HK-2 (cell line): ENCODE measurements around the gene MAPKAP1.
"Not testable (repeated sequence)": the region's sequence is repeated elsewhere in the genome, so short reads cannot be mapped to it uniquely, and the experiment has no call there.

Experiments used
- DNase-seq: peaks from one replicate; pipeline ENCODE4 v3.0.0-alpha.2; 2018; ENCODE audit not compliant: unreplicated experiment

MAPKAP1 gene

DNA sequence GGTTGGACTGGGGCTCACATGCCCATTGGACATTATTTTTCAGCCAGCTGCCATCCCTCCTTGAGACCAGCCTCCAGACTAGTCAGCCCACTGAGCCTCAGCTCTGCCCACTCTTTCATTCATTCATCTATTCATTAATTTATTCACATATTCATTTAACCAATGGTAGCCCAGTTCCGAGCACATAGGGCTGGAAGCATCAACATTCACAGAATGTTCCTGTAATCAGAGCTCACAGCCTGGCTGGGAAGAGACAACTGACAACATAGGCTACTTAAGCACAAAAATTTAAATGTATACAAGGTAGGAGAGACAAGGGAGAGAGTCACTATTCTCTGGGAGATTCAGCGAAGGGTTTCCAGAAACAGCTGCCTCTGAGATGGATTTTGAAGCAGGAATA lies 23.2 kb upstream of the MAPKAP1 start:
- no peak for DNase-seq

DNA sequence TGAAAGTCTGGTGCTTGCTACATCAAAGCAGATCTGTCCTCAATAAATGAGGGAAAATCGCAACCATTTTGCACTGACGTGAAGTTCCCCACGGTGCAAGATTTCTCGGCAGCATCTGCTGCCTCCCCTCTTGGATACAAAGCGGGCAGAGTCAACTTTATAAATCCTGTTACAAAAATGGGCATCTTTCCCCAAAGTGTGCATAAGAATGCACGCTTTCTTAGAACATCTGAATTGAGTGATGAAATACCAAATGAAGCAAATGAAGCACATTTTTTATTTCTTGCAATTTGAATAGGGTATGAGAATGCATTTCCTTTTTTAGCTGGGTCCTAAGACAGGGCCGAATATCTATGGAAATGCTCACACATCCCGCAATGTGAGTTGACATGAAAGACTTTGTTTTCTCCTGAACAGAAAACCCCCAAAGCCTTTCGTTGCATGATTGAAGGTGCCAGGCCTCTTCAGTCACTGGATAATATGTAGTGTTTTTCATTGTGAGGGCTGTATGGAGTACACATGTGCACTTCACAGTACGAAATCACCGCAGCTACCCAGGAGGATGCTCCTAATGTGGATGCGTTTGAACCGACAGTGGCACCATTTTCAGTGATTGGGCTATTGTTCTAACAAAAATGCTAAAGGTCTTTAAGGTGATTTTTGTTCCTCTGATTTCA lies 19.6 kb upstream of the MAPKAP1 start:
- no peak for DNase-seq

DNA sequence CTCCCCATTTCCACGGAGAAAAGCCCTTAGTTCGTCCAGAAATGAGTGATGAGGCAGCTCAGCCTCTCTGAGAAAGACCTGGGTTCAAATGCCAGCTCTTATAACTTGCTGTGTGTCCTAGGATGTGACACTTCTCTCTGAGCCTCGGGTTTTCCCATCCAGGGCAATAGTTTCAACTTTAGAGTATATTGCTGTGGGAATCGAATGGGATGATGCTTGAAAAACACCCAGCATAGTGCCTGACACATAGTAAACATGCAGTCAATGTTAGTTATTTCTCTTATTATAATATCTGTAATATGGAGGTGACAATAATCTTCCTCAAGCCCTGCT lies 430 bp upstream of the MAPKAP1 start:
- DNase-seq: no peak

DNA sequence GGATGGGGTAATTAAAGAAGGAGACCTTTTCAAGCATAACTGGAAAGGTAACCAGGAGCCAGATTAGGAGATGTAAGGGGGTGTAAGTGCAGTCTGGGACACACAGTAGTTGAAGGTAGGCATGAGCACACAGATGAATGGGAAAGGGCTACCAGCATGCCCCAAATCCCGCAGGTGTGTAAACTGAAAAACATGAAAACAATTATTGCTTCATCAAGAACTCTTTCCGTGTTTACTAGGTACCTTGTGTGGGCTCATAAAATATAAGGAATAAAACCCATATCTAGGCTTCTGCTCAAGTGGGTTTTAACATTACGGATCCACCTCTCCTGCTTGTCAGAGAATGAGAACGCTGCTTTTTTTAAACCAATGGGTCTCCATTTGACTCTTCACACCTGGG lies 1.1 kb downstream of the MAPKAP1 start:
- no peak for DNase-seq

DNA sequence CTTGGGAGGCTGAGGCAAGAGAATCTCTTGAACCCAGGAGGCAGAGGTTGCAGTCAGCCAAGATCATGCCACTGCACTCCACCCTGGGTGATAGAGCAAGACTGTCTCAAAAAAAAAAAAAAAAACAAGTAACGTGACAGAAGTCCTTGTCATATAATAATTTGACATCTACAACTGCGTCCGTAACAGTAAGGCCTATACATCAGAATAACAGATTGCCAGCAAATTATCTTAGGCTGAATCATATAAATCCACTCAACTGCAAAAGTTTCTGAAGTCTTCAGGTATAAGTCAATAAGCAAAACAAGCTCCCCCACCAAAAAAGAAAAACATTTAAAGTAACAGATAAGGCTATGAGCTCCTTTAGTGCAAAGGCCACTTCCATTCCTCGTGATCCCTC lies 3.3 kb downstream of the MAPKAP1 start:
- no peak for DNase-seq

DNA sequence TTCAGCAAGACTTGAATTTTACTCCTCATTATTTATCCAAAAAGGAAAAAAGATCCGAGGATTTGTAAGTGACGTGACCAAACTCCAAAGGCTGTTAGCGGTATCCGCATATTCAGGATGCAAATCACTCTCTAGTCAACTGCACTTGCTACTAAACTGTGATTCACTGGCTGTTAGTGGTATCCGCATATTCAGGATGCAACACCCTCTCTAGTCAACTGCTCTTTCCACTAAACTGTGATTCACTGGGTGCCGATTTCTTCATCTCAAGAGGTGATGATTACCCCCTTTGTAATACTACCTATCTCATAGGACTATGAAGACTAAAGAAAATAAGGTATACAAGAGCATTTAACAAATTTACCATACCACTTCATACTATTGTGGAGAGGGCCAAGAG lies 5.7 kb downstream of the MAPKAP1 start:
- peak; percentile 44 for DNase-seq

DNA sequence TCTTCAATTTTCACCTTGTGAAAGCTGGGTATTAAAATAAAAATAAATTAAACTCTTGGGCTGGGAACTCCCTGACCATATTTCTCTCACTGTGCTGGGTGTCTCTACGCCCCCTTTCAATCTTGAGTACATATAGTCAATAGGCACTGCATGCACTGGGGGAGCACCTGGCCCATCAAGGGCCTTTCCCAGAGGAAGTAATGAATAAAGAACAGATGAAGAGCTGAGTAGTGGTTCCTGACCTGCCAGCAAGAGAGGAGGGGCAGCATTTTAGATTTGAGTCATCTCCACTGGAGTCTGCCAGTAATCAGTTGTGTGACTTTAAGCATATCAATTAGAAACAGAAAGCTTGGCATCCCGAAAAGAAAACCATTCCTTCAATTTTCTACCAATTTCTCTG lies 6.2 kb downstream of the MAPKAP1 start:
- peak; percentile 15 for DNase-seq

DNA sequence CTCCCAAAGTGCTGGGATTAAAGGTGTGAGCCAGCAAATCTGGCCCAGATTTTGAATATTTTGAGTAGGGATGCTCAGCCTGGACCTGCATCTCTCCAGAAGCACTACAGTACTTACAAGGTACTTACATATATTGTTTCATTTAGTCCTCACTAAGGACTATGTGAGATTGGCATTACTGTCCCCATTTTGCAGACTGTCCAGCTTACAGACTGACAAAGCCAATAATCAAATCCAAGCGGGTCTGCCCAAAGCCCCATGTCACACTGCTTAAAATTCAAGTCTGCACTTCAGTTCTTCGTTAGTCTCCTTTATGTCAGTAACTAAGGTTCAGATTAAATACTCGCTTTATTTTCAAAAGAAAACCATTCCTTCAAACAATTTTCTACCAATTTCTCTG lies 7.1 kb downstream of the MAPKAP1 start:
- no peak for DNase-seq

DNA sequence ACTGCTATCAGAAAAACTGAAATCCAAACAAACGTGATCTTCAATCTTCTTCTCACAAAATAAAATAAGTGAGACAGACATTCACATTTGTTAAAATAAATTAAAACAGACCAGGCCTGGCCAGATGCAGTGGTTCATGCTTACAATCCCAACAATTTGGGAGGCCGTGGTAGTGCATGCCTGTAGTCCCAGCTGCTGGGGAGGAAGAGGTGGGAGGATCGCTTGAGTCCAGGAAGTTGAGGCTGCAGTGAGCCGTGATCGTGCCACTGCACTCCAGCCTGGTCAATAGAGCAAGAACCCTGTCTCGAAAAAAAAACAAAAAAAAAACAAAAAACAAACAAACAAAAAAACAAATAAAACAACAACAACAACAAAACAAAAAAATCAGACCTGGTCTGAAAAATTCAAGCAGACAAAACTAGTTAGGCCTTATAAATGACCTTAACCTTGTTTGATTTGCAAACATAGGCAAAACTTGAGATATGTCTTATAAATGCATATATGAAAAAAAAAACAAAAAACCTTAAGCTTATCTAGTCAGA lies 10.8 kb downstream of the MAPKAP1 start:
- DNase-seq: no peak

DNA sequence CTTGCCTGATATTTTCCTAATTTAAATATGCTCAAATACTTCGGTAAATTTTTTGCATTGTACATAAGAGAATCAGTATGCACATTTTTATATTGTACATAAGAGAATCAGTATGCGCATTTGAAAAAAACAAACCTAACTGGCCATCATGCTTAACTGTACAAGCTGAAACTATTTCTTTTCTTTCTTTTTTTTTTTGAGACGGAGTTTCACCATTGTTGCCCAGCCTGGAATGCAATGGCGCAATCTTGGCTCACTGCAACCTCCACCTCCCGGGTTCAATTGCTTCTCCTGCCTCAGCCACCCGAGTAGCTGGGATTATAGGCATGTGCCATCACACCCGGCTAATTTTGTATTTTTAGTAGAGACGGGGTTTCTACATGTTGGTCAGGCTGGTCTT lies 11.5 kb downstream of the MAPKAP1 start:
- DNase-seq: not testable (repeated sequence)

DNA sequence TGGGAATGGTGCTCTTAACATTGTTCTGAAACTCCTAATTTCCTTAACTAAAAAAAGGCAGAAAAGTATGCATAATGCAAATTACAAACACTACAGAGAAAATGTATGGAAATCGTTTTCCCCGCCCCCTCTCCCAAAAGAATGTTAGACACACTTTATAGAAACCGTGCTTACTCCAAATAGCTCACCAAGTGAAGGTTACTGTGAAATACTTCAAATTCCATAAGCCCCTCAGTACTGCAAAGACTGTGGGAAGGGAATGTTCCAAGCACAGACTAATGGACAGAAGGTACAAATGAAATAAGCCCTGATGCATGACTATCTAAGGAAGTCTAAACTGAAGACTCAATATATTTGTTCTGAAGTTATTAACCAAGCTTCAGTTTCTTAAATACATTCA lies 12.5 kb downstream of the MAPKAP1 start:
- no peak for DNase-seq

DNA sequence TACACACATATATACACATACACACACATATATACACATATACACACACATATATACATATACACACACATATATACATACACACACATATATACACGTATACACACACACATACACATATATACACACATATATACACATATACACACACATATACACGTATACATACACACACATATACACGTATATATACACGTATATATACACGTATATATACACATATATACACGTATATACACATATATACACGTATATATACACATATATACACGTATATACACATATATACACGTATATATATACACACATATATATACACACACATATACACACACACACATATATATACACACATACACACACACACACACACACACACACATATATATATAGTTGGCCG lies 13.5 kb downstream of the MAPKAP1 start:
- not testable (repeated sequence) for DNase-seq

DNA sequence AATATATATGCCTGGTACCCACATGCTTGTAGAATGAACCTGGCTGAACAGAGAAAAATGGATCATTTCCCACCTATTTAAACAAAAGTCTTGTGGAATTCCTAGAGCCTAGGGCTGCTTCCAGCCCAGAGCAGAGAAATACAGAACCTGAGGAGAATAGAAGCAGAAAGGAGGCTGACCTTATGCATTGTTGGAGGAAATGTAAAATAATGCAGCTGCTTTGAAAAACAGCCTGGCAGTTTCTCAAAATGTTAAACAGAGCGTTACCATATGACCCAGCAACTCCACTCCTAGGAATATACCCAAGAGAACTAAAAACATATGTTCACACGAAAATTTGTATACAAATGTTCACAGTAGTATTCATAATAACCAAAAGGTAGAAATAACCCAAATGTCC lies 15.1 kb downstream of the MAPKAP1 start:
- DNase-seq: no peak

DNA sequence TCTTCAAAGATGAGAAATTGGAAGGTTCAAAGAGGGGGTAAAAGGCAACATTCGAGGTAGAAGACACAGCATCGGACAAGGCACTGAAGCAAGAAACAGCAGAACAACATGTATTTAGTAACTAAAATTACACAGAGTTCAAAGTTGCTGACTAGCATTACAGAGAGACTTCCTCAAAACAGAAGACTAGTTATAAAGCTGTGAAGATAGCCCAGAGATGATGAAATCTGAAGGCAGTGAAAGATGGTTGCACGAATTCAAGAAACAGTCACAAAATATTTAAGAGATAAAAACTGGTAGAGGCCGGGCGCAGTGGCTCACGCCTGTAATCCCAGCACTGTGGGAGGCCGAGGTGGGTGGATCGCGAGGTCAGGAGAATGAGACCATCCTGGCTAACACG lies 16.3 kb downstream of the MAPKAP1 start:
- DNase-seq: no peak

DNA sequence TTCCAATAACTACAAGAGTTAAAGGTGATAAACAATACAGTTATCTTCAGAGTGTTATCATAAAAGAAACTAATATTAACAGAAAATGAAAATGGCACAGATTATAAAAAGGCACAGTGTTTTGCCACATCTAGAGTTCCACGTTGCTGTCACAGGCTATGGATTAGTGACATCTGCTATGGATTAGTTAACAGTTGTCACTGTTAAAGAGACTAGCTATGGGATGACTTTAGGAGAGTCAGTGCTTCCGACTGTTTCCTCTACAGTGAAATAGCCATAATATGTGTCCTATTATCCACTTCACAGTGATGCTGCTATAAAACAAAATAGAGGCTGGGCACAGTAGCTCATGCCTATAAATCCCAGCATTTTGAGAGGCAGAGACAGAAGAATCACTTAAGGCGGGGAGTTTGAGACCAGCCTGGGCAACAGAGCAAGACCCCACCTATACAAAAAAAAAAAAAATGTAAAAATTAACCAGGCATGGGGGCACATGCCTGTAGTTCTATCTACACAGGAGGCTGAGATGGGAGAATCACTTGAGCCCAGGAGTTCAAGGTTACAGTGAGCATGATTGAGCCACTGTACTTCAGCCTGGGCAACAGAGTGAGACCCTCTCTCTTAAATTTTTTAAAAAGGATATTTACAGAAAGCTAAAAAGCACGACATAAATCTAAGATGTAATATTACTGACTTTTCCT lies 19.7 kb downstream of the MAPKAP1 start:
- no peak for DNase-seq

DNA sequence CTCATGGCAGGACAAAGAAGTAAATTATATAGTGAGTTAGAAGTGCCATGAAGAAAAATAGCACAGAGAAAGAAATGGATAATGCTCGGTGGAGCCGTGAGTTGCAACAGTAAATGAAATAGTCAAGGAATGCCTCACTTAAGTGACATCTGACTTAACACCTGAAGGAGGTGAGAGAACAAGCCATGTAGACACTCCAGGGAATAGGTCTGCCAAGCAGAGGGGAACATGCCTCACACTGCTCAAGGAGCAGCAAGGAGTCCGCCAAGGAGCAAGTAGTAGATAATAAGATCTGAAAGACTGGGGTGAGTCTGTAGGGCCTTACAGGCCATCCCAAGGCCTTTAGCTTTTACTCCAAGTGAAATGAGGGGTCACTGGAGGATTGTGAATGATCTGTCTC lies 21.8 kb downstream of the MAPKAP1 start:
- no peak for DNase-seq

DNA sequence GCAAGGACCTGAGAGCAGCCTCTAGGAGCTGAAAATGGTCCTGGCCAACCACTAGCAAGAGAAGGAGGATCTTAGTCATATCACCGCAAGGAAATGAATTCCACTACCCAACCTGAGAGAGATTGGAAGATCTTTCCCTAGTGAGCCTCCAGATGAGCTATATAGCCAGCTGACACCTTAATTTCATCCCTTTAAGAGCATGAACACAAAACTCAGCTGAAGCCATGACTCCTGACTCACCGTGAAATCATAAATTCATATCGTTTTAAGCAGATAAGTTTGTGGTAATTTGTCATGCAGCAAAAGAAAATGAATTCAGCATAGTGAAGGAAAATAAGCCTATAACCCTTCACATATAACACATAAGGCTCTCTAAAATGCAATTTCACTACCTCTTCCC lies 23.5 kb downstream of the MAPKAP1 start:
- DNase-seq: no peak

DNA sequence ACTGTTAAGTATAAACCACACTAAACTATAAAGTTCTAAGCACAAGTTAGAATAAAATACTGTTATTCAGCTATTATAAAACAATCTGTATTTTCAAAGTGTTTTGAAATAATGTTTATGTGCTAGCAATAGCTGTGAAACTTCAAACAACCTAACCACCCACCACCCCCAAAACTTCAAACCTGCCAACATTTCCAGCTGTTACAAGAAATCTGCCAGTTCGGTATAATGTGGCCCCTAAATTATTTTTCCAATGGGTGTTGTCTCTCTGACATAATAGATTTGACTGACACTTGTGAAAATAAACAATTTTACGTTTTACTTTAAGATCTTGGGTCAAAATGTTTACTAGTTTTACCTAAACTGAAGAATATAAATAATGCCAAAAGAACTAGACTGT lies 24.7 kb downstream of the MAPKAP1 start:
- DNase-seq: no peak

DNA sequence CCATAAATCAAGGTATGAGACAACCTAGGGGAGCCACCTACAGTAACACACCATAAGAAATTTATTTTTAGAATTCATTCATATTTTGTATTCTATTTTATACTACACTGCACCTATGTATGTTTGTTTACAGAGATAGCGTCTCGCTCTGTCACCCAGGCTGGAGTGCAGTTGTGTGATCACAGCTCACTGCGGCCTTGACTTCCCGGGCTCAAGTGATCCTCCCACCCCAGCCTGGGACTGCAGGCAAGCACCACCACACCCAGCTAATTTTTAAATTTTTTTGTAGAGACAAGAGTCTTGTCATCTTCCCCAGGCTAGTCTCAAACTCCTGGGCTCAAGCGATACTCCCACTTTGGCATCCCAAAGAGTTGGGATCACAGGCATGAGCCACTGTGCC lies 25.4 kb downstream of the MAPKAP1 start:
- DNase-seq: no peak

DNA sequence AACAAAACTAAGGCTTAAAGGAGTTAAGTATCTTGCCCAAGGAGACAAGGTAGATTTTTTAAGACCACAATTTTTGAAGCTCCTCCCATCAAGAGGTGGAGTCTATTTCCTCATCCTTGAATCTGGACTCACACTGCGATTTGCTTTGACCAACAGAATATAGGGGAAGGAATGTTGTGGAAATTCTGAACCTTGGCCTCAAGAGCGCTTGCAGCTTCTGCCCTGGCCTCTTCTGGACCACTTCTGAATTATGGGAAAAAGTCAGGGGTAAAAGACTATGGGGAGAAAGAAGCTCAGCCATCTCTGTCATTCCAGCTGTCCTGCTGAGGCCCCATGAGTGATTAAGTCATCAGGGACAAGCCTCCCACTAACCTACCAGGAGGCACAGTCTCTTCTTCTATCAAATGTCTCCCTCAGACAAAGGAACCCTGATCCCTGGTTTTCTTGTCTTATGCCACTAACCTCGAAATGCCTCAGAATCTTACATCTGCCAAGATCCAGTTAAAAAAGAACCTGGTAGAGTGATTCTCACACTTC lies 25.9 kb downstream of the MAPKAP1 start:
- no peak for DNase-seq

DNA sequence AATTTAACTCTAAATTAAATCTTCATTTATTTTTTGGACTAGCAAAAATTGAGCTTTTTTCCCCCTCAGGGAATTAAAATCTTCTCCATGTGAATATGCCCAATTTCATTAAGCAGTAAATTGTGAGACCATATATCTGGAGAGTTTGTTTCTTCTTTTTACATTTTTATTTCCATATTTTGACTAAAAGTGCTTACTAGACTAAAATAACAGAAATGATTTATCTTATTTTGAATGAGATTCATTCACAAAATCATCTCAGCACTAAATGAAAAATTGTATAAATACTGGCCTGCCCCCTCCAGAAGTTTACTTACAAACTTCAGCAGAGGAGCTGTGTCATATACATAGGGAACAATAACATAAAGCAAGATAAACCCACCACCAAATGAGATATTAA lies 26.6 kb downstream of the MAPKAP1 start:
- DNase-seq: no peak

DNA sequence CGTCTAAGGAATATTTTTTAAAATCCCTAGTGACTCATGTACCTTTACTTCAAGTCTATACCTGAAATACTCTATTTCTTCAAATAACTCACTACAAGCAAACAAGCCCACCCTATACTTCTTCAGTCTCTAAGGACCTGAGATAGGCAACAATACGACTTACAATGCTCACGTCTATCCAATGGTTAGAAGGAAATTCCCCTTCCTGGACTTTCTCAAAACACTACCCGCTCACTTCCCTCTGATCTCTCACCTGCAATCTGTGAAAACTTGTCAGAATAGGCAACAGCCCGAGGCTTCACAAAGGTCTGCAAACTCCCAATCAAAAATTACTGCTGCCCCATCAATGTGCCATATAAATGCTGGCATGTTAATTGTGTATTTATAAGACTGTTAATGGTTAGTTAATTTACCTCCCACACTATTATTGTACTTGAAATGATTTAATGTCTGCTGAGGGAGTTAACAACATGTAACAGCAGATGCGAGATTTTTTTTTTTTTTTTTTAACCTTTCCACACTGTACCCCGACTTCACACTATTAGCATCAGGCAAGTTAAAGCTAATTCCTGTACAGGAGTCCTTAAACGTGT lies 27.3 kb downstream of the MAPKAP1 start:
- DNase-seq: no peak
